ENCODE measurements around the gene SMIM10. TPM values are rescaled to one million over a fixed set of nuclear protein-coding genes. Genes with fewer than 3 reads are reported as not detected.

SMIM10 gene
- total RNA-seq, 1 experiment from 2014 or later: not detected

GRCh38 chrX:135010921-135011320 lies 20.1 kb downstream of the SMIM10 start:
- no peak overlapping the region for H3K4me3 ChIP-seq (replicated peaks in 1 of 2; ENCODE audit: low read depth in 1 of 2, low read length in 2 of 2)
- RAD21 ChIA-PET (ENCODE audit: low non-redundant PET in 1 of 2, low total read pairs in 2 of 2, uncharacterized antibody in 2 of 2, unreplicated experiment in 2 of 2): no interaction called here
- H3K9me3 ChIP-seq (ENCODE audit: control insufficient read depth in 1 of 2, insufficient read depth in 1 of 2, low read depth in 1 of 2, low read length in 2 of 2): no peaks in the 10 kb centered on the region
- no peaks in the 10 kb centered on the region for H3K27me3 ChIP-seq (ENCODE audit: insufficient read depth, low read length)
- no peak for ATAC-seq
- H4K20me1 ChIP-seq (ENCODE audit: insufficient read depth): no peaks in the 10 kb centered on the region
- H3K9ac ChIP-seq (ENCODE audit: low read length): no peak overlapping the region
- no peaks in the 10 kb centered on the region; a peak in 1 of 4 replicates for H3K4me1 ChIP-seq (ENCODE audit: control insufficient read depth in 1 of 2, insufficient read depth in 2 of 2, low read length in 2 of 2)
- H3K27ac ChIP-seq (ENCODE audit: low read depth, low read length): no peak overlapping the region
- no peak overlapping the region for H2AFZ ChIP-seq (ENCODE audit: low read depth, low read length, poor library complexity, severe bottlenecking)
- TF ChIP-seq, protein P1, sequence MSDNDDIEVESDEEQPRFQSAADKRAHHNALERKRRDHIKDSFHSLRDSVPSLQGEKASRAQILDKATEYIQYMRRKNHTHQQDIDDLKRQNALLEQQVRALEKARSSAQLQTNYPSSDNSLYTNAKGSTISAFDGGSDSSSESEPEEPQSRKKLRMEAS (IDR thresholded peaks at IDR 0.05): no peak
- TF ChIP-seq ATF3 (IDR thresholded peaks at IDR 0.05) (no peak), TCF7L2 (IDR thresholded peaks at IDR 0.05; ENCODE audit: borderline replicate concordance, extremely low read depth, insufficient read depth, insufficient read length) (no peak)
- CTCF ChIA-PET: no interaction called here
- no peaks in the 10 kb centered on the region for H3K79me2 ChIP-seq (ENCODE audit: insufficient read depth, low read length)
- H3K4me2 ChIP-seq (ENCODE audit: low read length): no peak overlapping the region
- intact Hi-C loops (cut with micrococcal nuclease): no loop called here
- POLR2A ChIA-PET: no interaction called here
- BruUV-seq (replicated peaks): no TSS peak
- no peaks in the 10 kb centered on the region for H3K9me2 ChIP-seq (ENCODE audit: insufficient read depth)
- no peak for DNase-seq (ENCODE audit: low read depth, low spot score)
- H3K36me3 ChIP-seq (ENCODE audit: control insufficient read depth in 1 of 2, insufficient read depth in 2 of 2, low read length in 2 of 2): no peaks in the 10 kb centered on the region

DNA sequence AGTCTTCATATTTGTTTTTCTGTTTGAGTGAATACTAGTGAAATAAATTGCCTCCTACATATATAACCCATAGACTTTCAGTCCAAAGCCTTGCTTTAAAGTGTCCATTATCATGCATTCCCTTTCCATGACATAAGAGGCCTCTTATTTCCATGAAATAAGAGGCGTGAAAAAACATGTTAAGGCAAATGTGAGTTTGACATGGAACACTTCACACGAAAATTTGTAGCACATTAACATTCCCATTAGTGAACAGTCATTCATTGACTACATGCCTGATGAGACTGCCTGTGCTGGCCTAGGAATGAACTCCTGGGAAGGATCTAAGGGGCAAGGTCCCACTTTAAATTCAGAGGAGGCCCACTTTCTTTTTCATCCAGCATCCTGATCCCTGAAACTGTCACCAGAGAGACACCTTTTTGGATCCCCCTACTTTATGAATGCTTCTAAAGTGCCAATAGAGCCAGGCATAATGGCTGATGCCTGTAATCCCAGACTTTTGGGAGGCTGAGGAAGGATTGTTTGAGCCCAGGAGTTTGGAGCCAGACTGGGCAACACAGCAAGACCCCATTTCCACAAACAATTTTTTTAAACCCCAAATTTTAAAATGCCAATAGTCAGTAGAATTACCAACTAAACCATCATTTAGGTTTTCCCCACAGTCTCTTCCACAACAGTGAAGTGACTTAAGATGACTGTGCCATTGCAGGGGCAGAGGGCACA lies 24.9 kb downstream of the SMIM10 start:
- no peaks in the 10 kb centered on the region for H3K9me2 ChIP-seq (ENCODE audit: insufficient read depth)
- H3K36me3 ChIP-seq (ENCODE audit: control insufficient read depth in 1 of 2, insufficient read depth in 2 of 2, low read length in 2 of 2): no peaks in the 10 kb centered on the region
- H2AFZ ChIP-seq (ENCODE audit: low read depth, low read length, poor library complexity, severe bottlenecking): no peak overlapping the region
- intact Hi-C loops (cut with micrococcal nuclease): no loop called here
- no peaks in the 10 kb centered on the region for H3K79me2 ChIP-seq (ENCODE audit: insufficient read depth, low read length)
- ATAC-seq (no peak), DNase-seq (ENCODE audit: low read depth, low spot score) (no peak)
- ChIA-PET POLR2A (no interaction called here), CTCF (no interaction called here), RAD21 (ENCODE audit: low non-redundant PET in 1 of 2, low total read pairs in 2 of 2, uncharacterized antibody in 2 of 2, unreplicated experiment in 2 of 2) (no interaction called here)
- no peaks in the 10 kb centered on the region for H3K9me3 ChIP-seq (ENCODE audit: control insufficient read depth in 1 of 2, insufficient read depth in 1 of 2, low read depth in 1 of 2, low read length in 2 of 2)
- BruUV-seq (replicated peaks): no TSS peak
- H3K27ac ChIP-seq (ENCODE audit: low read depth, low read length): no peak overlapping the region
- H4K20me1 ChIP-seq (ENCODE audit: insufficient read depth): no peaks in the 10 kb centered on the region
- no peaks in the 10 kb centered on the region for H3K27me3 ChIP-seq (ENCODE audit: insufficient read depth, low read length)
- no peaks in the 10 kb centered on the region; a peak in 1 of 4 replicates for H3K4me1 ChIP-seq (ENCODE audit: control insufficient read depth in 1 of 2, insufficient read depth in 2 of 2, low read length in 2 of 2)
- no peak overlapping the region for H3K9ac ChIP-seq (ENCODE audit: low read length)
- no peak overlapping the region for H3K4me3 ChIP-seq (replicated peaks in 1 of 2; ENCODE audit: low read depth in 1 of 2, low read length in 2 of 2)
- no peak overlapping the region for H3K4me2 ChIP-seq (ENCODE audit: low read length)
- TF ChIP-seq FOSL1 (IDR thresholded peaks at IDR 0.05; ENCODE audit: low read depth) (no peak), ZFX (IDR thresholded peaks at IDR 0.05) (no peak), ZBTB33 (IDR thresholded peaks at IDR 0.05; ENCODE audit: extremely low read depth, insufficient replicate concordance, low read length) (no peak), RAD21 (IDR thresholded peaks at IDR 0.05; ENCODE audit: low read depth) (no peak), REST (IDR thresholded peaks at IDR 0.05; ENCODE audit: low read depth) (no peak), TCF7L2 (IDR thresholded peaks at IDR 0.05; ENCODE audit: borderline replicate concordance, extremely low read depth, insufficient read depth, insufficient read length) (no peak), EZH2 (IDR thresholded peaks at IDR 0.05) (no peak), EZH2phosphoT487 (IDR thresholded peaks at IDR 0.05; ENCODE audit: borderline replicate concordance) (no peak), CBX3 (IDR thresholded peaks at IDR 0.05; ENCODE audit: low read depth) (no peak), ATF3 (IDR thresholded peaks at IDR 0.05) (no peak), ELF1 (IDR thresholded peaks at IDR 0.05; ENCODE audit: borderline replicate concordance, low read depth) (no peak), JUND (IDR thresholded peaks at IDR 0.05) (no peak), EGR1 (IDR thresholded peaks at IDR 0.05; ENCODE audit: low read depth) (no peak)
